GM13977 (cell line): ENCODE results near the gene DNTT.

Source experiments
- DNase-seq: peaks from one replicate; pipeline ENCODE4 v3.0.0; 2012; ENCODE audit warnings: low spot score
- CTCF ChIP-seq: IDR thresholded peaks from 2 replicates; pipeline ENCODE4 v1.5.1; 2012; ENCODE audit warnings: mild to moderate bottlenecking, control low read depth; ENCODE audit not compliant: insufficient read depth; ENCODE audit errors: extremely low read depth, missing control alignments
- in situ Hi-C: fragments of 300-500 bp; cut with MboI; formaldehyde crosslinking; loops from one replicate; pipeline ENCODE4 v1.12.0; 2022; ENCODE audit warnings: low sequenced_read_pairs, low pct_unique_long_range_greater_than_20kb, mixed read lengths, inconsistent platforms; ENCODE audit not compliant: unreplicated experiment

The DNTT gene

GRCh38 chr10:96384506-96384905, 80.3 kb downstream of the DNTT start:
- in situ Hi-C loops = loop anchor here (25.0 kb wide), 1 partner anchor 653 kb away; no protein-coding TSS in a partner anchor
- DNase-seq = no peak
- no peak for TF ChIP-seq CTCF

- no peak for TF ChIP-seq CTCF
- in situ Hi-C loops = loop anchor here (25.0 kb wide), 1 partner anchor 650 kb away; no protein-coding TSS in a partner anchor
- no peak for DNase-seq
Observed at GRCh38 chr10:96387161-96387560, 82.9 kb downstream of the DNTT start.

- no peak for TF ChIP-seq CTCF
- DNase-seq = no peak
- in situ Hi-C loops = loop anchor here (25.0 kb wide), 1 partner anchor 650 kb away; no protein-coding TSS in a partner anchor
Observed at GRCh38 chr10:96387601-96388000, 83.4 kb downstream of the DNTT start.
